ENCODE results near the gene ARHGEF7.

Gene ARHGEF7

DNA sequence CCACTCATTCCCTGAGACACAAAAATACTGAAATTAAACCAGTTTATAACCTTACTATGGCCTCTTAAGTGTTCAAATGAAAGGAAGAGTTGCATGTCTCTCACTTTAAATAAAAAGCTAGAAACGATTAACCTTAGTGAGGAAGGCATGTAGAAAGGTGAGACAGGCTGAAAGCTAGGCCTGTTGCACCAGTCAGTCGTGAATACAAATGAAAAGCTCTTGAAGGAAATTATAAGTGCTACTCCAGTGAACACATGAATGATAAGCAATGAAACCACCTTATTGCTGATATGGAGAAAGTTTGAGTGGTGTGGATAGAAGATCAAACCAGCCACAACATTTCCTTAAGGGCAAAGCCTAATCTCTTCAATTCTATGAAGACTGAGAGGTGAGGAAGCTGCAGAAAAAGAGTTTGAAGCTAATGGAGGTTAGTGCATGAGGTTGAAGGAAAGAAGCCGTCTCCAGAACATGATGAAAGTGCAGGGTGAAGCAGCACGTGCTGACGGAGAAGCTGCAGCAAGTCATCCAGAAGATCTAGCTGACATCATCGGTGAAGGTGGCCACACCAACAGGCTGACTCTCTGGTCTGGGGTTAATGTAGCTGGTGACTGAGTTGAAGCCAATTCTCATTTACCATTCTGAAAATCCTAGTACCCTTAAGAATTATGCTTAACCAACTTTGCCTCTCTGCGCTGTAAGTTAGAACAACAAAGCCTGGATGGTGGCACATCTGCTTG is 110.9 kb downstream of the ARHGEF7 start:
- DNase-seq (ENCODE audit: low spot score), result no peak

- DNase-seq (ENCODE audit: low spot score), result no peak
Measured at GRCh38 chr13:111227405-111227804, 112.3 kb downstream of the ARHGEF7 start.

GRCh38 chr13:111228262-111229144 is 113.4 kb downstream of the ARHGEF7 start:
- no peak for DNase-seq (ENCODE audit: low spot score)

GRCh38 chr13:111230385-111230930 is 115.3 kb downstream of the ARHGEF7 start:
- no peak for DNase-seq (ENCODE audit: low spot score)

DNA sequence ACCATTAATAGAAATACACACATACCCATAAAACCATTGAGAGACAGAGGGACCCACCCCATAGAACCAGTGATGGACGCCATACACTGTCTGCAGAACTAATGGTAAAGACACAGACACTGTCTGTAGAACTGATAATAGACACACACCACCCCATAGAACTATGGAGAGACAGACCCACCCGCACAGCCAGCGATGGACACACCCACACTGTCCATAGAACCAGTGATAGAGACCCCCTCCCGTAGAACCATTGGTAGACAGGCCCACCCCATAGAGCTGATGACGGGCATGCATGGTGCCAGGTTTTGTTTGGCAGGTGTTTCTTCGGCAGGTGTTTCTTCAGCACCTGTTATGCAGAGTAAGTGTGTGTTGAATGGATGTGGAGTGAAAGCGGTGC is 117.1 kb downstream of the ARHGEF7 start:
- DNase-seq (ENCODE audit: low spot score), result no peak

DNA sequence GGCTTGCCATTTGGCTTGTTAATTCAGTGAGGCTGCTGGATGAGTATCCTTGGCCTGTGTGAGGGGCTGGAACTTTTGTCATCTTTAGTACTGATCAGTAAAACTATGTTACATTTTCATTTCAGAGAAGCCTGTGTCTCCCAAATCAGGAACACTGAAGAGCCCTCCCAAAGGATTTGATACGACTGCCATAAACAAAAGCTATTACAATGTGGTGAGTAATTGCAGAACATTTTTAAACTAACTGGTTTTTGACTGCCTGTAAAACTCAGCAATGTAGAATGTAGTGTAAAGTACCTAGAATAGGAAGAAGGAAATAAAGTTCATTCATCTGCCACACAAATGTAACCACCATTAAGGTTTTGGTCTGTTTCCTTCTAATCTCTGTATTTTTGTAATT is 118.0 kb downstream of the ARHGEF7 start:
- no peak for DNase-seq (ENCODE audit: low spot score)

DNA sequence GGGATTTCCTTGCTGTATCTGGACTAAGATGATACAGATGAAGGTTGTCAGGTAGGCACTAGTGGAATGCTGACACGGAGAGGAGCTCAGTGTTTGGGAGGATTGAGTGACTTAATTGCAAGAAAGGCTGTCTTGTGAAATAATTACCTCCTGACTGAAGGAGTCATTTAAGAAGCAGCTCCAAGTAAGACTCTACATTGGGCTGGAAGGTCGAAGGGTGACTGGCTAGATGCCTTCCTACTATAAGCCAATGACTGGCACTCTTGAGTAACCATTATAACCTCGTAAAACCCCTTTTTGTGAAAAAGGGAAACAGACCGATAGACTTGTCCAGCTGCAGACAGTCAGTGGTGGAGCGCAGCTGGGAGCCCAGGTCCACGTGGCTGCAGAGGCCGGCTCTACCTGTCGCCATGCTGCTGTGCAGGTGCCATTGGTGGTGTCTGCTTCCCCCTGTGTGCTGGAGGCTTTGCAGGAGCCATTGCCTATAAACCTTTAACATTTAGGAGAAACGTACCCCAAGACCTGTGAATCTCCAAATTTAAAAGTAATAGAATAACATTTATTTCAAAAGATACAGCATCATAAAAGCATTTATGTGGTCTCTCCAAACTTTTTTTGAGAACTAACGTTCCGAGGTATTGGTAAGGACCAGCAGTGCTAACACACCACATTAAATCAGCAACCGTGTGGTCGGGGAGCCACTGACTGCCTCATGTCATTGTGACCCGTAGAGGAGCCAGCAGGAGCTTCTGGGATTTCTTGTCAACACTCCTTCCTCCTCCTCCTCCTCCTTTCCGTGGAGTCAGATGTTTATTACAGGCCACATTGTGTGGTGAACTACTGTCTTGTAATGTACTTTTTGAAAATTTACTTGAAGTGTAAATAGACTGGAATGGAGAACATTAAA is 124.9 kb downstream of the ARHGEF7 start:
- DNase-seq (ENCODE audit: low spot score), result no peak

- DNase-seq (ENCODE audit: low spot score), result no peak
Measured at GRCh38 chr13:111241006-111241755, 126.1 kb downstream of the ARHGEF7 start.

- no peak for DNase-seq (ENCODE audit: low spot score)
Measured at GRCh38 chr13:111241862-111242261, 126.8 kb downstream of the ARHGEF7 start.

GRCh38 chr13:111242585-111242984 is 127.5 kb downstream of the ARHGEF7 start:
- no peak for DNase-seq (ENCODE audit: low spot score)

DNA sequence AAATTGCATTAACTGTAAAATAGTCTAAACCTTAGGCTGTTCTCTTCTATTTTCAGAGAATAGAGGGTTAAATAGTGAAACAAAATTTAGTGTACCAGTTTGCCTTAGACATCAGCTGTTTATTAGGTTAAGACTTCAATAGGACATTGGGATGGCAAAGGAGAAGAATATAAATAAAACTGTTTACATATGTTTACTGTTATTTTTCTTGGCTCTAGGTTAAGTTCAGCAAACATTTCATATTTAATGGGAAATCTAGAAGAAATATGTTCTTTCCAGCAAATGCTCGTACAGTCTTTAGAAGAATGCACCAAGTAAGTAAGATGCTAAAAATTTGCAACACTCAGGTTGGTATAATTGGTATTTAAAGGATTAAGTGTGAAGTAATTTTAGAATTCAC is 128.9 kb downstream of the ARHGEF7 start:
- DNase-seq (ENCODE audit: low spot score), result no peak

GRCh38 chr13:111245576-111246384 is 130.7 kb downstream of the ARHGEF7 start:
- DNase-seq (ENCODE audit: low spot score), result no peak

GRCh38 chr13:111247552-111247951 is 132.4 kb downstream of the ARHGEF7 start:
- DNase-seq (ENCODE audit: low spot score), result no peak

GRCh38 chr13:111248822-111249221 is 133.7 kb downstream of the ARHGEF7 start:
- DNase-seq (ENCODE audit: low spot score), result peak; percentile 4

DNA sequence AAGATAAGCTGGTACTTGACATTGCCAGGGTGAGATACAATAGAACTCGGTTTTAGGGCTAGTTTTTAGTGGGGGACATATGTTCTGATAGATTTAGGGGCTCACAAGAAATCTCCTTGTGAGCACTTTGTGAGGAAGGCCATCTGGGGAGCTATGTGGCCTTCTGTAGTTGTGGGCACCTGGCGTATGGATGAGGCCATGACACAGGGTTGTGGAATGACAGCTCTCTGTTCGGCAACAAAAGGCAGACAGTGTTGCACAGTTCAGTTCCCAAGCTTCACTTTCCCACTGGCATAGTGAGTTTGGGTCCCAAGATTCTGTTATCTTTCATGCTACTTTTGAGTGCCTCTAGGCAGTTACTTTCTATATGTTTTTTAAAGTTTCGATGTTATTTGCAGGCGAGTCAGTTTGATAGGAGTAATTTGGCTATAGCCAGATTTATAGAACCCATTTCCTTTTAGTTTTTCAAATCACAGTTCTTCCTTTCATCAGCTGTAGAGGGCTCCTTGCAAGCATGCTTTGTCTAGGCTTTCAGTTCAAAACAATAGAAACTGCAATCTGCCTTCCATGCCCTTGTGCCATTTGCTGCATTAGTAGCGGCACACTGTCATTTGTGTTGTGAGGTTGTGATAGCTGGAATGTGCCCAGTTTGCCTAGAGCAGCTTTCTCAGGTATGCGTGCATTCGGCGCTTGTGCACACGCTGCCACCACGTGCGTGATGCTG is 134.7 kb downstream of the ARHGEF7 start:
- no peak for DNase-seq (ENCODE audit: low spot score)

DNA sequence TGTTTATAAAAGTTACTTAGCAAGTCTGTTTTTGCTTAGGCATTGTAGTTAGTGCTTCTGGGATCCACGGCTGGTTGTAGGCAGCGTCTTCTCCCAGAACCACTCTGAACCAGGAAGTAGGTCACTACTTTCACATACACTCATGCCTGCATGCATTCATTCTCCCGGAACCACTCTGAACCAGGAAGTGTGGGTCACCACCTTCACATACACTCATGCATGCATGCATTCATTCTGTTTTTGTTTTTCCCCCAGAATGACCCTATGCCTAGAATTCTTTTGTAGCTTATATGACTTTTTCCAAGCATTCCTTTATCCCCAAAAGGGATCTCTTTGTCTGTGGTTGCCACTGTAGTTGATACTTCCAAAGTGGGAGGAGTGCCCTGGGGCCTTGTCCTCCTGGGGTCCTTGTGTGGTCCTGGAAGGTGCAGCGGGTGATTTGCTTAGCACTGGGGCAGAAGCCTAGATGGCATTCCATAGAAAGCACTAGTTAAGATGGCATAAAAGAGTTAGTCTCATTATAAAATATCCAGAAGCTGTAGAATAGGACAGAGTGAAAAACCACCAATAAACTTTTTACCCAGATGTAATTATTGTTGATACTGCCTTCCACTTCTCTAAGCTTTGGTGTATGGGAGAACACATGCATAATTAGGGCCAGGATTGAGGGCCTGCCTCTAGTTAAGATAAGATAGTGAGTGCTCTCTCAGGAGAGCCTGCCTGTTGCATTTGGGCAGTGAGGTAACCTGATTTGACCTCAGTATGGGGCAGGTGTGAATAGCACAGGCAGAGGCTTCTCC is 136.7 kb downstream of the ARHGEF7 start:
- DNase-seq (ENCODE audit: low spot score), result no peak

- DNase-seq (ENCODE audit: low spot score), result no peak
Measured at GRCh38 chr13:111252446-111253364, 137.6 kb downstream of the ARHGEF7 start.
